Embryonic facial prominence (tissue), 1 donor: ENCODE results near the gene CD248.
"Not testable (repeated sequence)": the region's sequence is repeated elsewhere in the genome, so short reads cannot be mapped to it uniquely, and the experiment has no call there.

Experiments
- DNase-seq: peaks from one replicate; pipeline ENCODE4 v3.0.0-alpha.2; 2016; ENCODE audit errors: extremely low spot score

CD248 gene

GRCh38 chr11:66316849-66317251 is at the start of gene CD248:
CD248 (minus strand) TSS chr11:66317044; CDS start chr11:66317027, 17 bp downstream.
- DNase-seq: no peak

DNA sequence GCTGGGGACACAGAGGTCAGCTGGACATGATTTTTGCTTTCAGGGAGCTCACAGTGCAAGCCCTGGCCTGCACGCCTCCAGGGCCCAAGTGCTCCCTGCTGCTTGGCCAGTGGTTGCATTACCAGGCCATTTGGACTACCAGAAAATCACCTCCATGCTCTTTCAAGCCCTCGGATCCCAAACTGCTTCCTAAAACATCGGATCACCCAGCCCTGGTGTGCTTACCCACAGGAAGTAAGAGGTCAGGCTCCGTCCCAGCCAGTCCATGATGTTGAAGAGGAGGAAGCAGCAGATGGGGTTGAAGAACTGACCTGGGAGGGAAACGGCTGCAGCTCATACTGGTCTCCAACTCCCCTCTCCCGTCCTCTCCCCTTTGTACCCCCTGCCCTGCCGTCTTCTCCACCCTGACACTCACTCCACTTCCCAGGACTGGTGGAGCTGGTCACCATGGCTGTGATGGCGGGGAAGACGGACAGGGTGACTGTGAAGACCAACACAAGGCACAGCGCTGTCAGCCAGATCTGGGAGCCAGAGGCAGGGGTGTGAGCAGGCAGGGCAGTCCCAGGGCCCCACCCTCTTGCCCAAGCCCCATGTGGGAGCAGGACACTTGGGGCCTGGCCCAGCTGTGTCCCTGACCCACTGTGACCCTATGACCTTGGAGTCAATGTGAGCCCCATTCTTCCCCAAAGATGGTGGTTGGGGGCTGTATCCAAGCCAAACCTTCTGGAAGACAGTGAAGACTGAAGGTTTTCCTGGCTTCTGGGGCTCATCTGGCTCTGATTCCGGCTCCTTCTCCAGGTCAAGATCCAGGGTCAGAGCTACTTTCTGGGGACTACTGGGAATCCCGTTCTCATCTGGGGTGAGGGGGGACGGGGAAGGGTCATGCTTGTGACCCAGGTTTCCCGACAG is 49.1 kb upstream of the CD248 start:
- no peak for DNase-seq

DNA sequence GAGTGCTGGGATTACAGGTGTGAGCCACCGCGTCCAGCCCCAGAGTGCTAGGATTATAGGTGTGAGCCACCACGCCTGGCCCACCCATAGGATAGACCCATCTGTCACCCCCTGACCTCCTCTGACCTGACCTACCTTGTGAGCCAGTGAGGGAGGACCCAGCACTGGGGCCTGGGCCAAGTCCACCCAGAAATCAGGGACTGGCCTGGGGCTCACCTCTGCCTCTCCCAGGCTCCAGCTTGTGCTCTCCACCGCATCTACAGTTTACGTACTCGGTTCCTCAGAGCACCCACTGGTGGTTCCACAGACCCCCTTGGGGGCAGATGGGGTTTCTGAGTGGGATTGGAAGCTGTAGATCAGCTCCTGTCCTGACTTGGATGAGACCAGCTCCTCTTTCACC is 48.3 kb upstream of the CD248 start:
- DNase-seq: no peak

DNA sequence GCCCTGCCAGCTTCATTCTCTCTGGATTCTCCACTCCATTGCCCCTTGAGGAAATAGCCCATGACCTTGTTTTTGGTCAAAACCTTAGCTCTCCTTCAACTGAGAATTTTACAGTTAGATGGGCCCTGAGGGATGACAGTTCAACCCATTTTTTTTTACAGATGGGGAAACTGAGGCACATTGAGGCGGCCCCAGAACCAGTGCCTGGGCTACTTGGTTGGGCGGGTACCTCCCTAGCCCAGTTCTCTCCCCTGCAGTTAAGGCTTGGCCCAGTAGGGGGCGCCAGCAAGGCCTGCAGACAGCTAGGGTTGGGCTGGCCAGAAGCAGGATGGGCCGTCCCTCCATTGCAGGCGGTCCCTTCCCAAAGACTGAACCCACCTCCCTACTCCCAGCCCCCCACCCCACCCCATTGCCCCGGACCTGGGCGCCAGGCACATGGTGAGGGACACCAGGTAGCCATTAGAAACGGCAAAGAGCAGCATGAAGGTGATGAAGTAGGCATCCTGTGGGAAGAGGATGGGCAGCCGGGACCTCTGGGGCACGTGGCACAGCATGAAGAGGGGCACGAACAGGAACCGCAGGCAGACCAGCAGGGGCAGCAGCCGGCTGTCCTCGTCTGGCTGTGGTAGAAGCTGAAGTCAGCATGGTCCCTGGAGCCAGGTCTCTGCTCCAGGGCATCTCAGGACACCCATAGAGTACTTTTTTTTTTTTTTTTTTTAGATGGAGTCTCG is 47.1 kb upstream of the CD248 start:
- DNase-seq: no peak

DNA sequence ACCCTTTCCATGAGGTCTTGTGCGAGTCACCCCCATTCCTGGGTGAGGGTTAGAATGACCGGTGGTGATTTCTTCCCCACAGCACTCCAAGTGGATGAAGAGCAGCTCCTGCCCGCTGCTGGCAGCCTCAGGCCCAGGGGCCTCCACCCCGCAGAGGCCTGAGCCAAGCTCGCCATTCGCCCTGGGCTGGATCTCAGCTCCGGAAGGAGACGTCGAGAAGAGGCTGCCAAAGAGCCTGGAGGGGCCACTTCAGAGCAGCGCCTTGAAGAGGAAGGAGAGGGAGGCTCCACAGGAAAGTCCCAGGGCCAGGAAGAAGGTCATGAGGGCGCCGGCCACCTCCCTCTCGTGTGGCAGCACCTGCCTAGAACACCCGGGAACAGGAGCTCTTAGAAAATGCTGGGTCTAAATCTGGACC is 46.4 kb upstream of the CD248 start:
- no peak for DNase-seq

DNA sequence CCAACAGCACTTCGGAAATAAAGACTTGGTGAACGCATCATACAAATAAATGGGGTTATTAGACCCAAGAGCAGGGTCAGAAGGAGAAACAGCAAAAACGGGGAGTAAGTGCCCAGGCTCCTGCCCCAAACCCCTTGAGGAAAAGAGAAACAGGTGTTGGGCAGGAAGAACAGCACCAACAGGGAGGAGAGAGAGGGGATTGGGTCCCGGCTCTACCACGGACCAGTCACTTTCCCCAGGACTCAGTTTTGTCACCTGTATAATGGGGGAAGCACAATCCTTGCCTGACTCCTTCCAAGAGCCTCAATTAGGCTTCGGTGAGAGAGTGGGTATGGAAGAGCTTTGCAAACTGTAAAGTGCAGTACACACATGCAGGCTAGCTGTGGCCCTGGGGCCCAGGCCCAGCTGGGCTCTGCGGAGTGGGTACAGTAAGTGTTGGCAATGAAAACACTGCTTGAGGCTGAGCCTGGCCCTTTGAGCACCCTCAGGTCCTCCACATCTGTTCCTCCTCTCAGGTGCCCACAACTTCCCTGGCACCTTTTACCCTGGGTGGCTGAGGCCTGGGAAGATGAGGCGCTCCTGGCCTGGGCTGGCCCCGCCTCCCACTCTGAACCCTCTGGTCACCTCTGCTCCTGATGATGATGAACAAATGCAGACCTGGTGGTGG is 45.8 kb upstream of the CD248 start:
- no peak for DNase-seq

- DNase-seq: no peak
Measured at GRCh38 chr11:66361502-66361941, 44.7 kb upstream of the CD248 start.

- no peak for DNase-seq
Measured at GRCh38 chr11:66360406-66361073, 43.7 kb upstream of the CD248 start.

DNA sequence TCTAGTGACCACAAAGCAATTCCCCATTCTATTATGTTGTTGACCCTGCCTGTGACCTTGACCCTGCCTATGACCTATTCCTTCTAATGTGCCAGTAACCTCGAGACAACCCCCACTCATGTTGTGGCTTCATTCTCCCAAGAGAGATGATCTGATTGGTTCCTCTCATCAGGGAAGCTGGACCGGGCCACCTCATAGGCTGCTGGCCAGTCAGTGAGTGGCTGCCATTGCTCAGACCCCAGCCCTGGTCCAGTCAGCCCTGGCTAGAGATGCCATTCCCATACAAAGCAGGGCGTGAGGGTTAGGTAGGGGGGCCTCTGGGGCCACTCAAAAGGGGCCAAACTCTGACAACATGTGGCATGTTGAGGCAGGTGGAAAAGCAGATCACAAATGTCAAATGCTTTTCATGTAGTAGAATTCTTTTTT is 42.8 kb upstream of the CD248 start:
- DNase-seq: no peak

- not testable (repeated sequence) for DNase-seq
Measured at GRCh38 chr11:66350560-66351235, 33.9 kb upstream of the CD248 start.

- no peak for DNase-seq
Measured at GRCh38 chr11:66349084-66349386, 32.2 kb upstream of the CD248 start.

DNA sequence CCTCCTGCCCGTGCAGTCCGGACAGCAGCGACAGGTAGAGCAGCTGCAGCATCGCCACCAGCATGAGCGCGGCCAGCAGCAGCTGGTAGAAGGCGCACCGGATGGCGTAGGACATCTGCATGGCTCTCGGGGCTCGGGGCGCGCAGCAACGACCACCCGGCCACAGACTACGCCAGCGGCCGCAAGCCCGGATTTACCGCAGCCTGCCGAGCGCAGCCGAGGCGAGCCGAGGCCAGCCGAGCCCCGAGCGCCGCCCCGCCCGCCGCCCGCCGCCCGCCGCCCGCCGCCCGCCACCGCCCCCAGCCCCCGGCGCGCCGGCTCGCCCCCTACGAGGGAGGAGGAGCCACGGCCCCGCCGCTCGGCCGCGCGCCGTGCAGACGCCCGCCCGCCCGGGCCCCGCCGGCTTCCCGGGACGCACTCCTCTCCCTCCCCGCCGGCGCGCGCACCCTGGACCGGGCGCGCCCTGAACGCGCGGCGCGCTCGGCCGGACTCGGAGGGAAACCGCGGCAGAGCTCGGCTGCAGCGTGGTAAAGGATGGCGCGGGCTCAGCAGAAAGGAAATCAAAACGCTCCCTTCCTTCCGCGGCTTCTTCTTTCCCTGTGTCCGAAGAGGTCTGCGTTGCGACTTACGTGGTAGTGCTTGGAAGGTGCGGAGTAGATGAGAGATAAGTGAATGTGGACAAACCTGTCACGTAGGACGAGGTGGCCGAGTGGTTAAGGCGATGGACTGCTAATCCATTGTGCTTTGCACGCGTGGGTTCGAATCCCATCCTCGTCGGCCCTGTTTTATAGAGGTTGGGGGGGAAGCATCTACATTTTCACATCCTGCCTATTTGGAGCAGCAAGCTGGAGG is 30.8 kb upstream of the CD248 start, which contains the start of gene B4GAT1:
Gene B4GAT1 (minus strand): TSS at position 205 of the 852 bp plus-strand sequence. CDS start 84 bp downstream, at position 121.
- DNase-seq: peak; percentile 56

GRCh38 chr11:66346476-66347424 is 29.9 kb upstream of the CD248 start:
- DNase-seq: no peak

- DNase-seq: no peak
Measured at GRCh38 chr11:66345316-66345649, 28.4 kb upstream of the CD248 start.

- DNase-seq: peak; percentile 93
Measured at GRCh38 chr11:66344550-66345315, 27.9 kb upstream of the CD248 start, which contains the start of gene BRMS1. BRMS1 (minus strand) TSS chr11:66345104; CDS start chr11:66342234, 2,870 bp downstream.

DNA sequence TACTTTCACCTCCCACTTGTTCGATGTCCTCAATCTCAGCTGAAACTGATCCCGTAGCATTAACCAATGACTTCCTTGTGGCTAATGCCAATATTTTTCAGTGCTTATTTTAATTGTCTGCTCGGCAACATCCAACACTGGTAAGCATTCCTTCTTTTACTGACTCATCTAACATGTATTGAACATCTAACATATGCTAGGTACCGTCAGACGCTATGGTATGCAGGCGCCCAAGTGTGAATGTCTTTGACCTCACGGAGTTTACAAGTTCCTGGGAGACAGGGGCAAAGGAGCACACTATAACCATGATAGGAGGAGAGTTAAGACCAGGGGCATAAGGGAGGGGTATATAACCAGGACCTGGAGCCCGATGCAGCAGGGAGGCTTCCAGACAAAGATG is 26.3 kb upstream of the CD248 start:
- DNase-seq: no peak

- DNase-seq: no peak
Measured at GRCh38 chr11:66341502-66342126, 24.8 kb upstream of the CD248 start.
